Uterus (tissue), 2 donors: Measurements from ENCODE around the gene NEDD1.
A peak's percentile ranks its signal among the peaks of the same experiment; 100 is the strongest.

Source experiments
- POLR2A ChIP-seq, 2 donors: fragments of 450-650 bp; IDR thresholded peaks; one replicate each; pipeline ENCODE4 v1.6.1; 2016; ENCODE audit warnings: antibody characterized with exemption in 2 of 2, mild to moderate bottlenecking in 1 of 2, moderate library complexity in 1 of 2
- TF ChIP-seq, protein P1 (sequence below), 4 experiments: fragments of 200-600 bp in 2 of 4; fragments of 450-650 bp in 2 of 4; sonication (generic) in 2 of 4; IDR thresholded peaks; one replicate each; pipeline ENCODE4 v1.5.1; 2016 to 2019; ENCODE audit warnings: antibody characterized with exemption in 4 of 4, mild to moderate bottlenecking in 2 of 4, moderate library complexity in 1 of 4

DNA sequence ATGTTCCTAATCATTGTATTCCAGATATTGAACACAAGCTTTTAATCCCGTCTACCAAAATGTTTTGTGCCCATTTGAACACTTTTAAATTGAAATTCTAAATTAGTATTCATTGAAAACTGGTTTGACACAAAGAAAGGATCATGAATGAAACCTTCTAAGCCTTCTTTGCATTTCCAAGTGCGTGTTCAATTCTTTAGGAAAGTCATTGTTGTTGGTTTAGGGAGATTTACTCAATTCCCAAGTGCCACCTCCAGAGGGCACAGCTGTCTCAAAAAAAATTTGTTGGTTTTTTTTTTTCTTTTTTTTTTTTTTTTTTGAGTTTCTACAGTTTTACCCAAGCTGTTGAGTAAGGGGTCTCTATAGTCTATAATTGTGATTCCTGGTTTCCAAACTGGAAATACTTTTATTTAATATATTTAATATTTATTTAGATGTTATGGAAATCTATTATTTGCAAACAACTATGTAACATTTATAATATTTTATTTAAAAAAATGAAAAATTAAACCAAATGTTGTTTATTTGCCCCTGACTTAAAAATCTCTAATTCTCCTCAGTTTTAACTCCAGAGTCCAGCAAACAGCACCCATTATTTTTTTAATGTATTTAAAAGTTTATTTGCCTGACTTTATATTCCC is 79.9 kb downstream of the NEDD1 start:
- TF ChIP-seq, protein P1, sequence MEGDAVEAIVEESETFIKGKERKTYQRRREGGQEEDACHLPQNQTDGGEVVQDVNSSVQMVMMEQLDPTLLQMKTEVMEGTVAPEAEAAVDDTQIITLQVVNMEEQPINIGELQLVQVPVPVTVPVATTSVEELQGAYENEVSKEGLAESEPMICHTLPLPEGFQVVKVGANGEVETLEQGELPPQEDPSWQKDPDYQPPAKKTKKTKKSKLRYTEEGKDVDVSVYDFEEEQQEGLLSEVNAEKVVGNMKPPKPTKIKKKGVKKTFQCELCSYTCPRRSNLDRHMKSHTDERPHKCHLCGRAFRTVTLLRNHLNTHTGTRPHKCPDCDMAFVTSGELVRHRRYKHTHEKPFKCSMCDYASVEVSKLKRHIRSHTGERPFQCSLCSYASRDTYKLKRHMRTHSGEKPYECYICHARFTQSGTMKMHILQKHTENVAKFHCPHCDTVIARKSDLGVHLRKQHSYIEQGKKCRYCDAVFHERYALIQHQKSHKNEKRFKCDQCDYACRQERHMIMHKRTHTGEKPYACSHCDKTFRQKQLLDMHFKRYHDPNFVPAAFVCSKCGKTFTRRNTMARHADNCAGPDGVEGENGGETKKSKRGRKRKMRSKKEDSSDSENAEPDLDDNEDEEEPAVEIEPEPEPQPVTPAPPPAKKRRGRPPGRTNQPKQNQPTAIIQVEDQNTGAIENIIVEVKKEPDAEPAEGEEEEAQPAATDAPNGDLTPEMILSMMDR (IDR thresholded peaks at IDR 0.05) = peak in 1 of 4 experiments; percentile 14
- no peak for TF ChIP-seq POLR2A (IDR thresholded peaks at IDR 0.05)
